GM12878 (cell line): ENCODE results near the gene LONRF2. TPM values are rescaled to one million over a fixed set of nuclear protein-coding genes. Genes with fewer than 3 reads are reported as not detected.
"Not testable (repeated sequence)": the region's sequence is repeated elsewhere in the genome, so short reads cannot be mapped to it uniquely, and the experiment has no call there.

Experiments used
- ATAC-seq: fragments of 200-7000 bp; cut with Tn5 transposase; 3 replicates; pipeline ENCODE4 v1.9.1; 2020; ENCODE audit warnings: mild to moderate bottlenecking, moderate library complexity
- BruUV-seq: library from RNA; stranded (reverse); fragments of 400-500 nt; replicated peaks from 2 replicates; lab custom pipeline; 2021; lab: Mats Ljungman, UMichigan
- CTCF ChIA-PET: fragments of 300-600 bp; sonication (Branson Sonifier 250); formaldehyde crosslinking; extraction: SDS; loops from one replicate; lab custom pipeline; 2021; ENCODE audit warnings: inconsistent platforms; lab: Yijun Ruan, JAX
- POLR2A ChIA-PET: fragments of 350-600 bp; formaldehyde crosslinking; extraction: SDS; loops from one replicate; lab custom pipeline; 2021; ENCODE audit warnings: inconsistent platforms; lab: Charles Lee
- RAD21 ChIA-PET: fragments of 300-600 bp; sonication (Branson Sonifier 250); formaldehyde crosslinking; loops from one replicate; lab custom pipeline; 2023; ENCODE audit warnings: antibody characterized with exemption; ENCODE audit not compliant: unreplicated experiment; lab: Charles Lee
- SMC1A ChIA-PET: fragments of 300-600 bp; sonication (Branson Sonifier 250); formaldehyde crosslinking; loops from one replicate; lab custom pipeline; 2023; ENCODE audit not compliant: unreplicated experiment, uncharacterized antibody; lab: Charles Lee
- DNase-seq: peaks from one replicate; pipeline ENCODE4 v3.0.0-alpha.2; 2011; ENCODE audit warnings: low read depth, low spot score
- FAIRE-seq: peaks from 3 replicates; lab custom pipeline; 2011; peaks lifted over from hg19 to GRCh38; lab: Jason Lieb, UNC
- H2AFZ ChIP-seq: 2 replicates; pipeline ENCODE4 v1.6.0; 2011; ENCODE audit warnings: low read depth, low read length, control low read depth; ENCODE audit not compliant: control insufficient read depth
- H3K27ac ChIP-seq: 2 replicates; pipeline ENCODE4 v1.5.1; 2011; ENCODE audit warnings: control low read depth; ENCODE audit not compliant: control insufficient read depth, insufficient read depth
- H3K27me3 ChIP-seq, 2 experiments: replicated peaks in 1 of 2; 2 replicates each; pipeline versions ENCODE4 v1.6.0 to v1.6.1; 2011; ENCODE audit warnings: low read length in 1 of 2; ENCODE audit not compliant: control insufficient read depth in 2 of 2, insufficient read depth in 2 of 2
- H3K36me3 ChIP-seq, 2 experiments: 2 replicates each; pipeline ENCODE4 v1.5.1; 2011; ENCODE audit warnings: low read length in 1 of 2; ENCODE audit not compliant: control insufficient read depth in 2 of 2, insufficient read depth in 2 of 2
- H3K4me1 ChIP-seq: 2 replicates; pipeline ENCODE4 v1.6.1; 2011; ENCODE audit warnings: mild to moderate bottlenecking, low read length, moderate library complexity, mixed read lengths; ENCODE audit not compliant: control insufficient read depth, insufficient read depth
- H3K4me2 ChIP-seq: 2 replicates; pipeline ENCODE4 v1.6.0; 2011; ENCODE audit warnings: control low read depth; ENCODE audit not compliant: control insufficient read depth, insufficient read depth
- H3K4me3 ChIP-seq: fragments of 200-600 bp; sonication (generic); 2 replicates; pipeline ENCODE4 v1.5.1; 2016
- H3K79me2 ChIP-seq: 2 replicates; pipeline ENCODE4 v1.6.0; 2011; ENCODE audit warnings: low read length; ENCODE audit not compliant: control insufficient read depth, insufficient read depth
- H3K9ac ChIP-seq: 2 replicates; pipeline ENCODE4 v1.8.0; 2011; ENCODE audit warnings: low read length, control low read depth, mixed read lengths; ENCODE audit not compliant: control insufficient read depth, insufficient read depth
- H3K9me3 ChIP-seq: replicated peaks from 3 replicates; pipeline ENCODE4 v1.5.1; 2011; ENCODE audit warnings: mild to moderate bottlenecking, low read length; ENCODE audit not compliant: control insufficient read depth, insufficient read depth
- H4K20me1 ChIP-seq: 2 replicates; pipeline ENCODE4 v1.6.0; 2011; ENCODE audit not compliant: control insufficient read depth, insufficient read depth
- E2F8 ChIP-seq: fragments of 450-650 bp; IDR thresholded peaks from 2 replicates; pipeline ENCODE4 v1.6.1; 2018; ENCODE audit warnings: mild to moderate bottlenecking, low read depth, moderate library complexity; ENCODE audit not compliant: partially characterized antibody
- IKZF1 ChIP-seq: fragments of 450-650 bp; conservative IDR thresholded peaks from 2 replicates; pipeline ENCODE4 v1.6.1; 2017; ENCODE audit warnings: antibody characterized with exemption, mild to moderate bottlenecking
- NFYB ChIP-seq: IDR thresholded peaks from 2 replicates; pipeline ENCODE4 v1.6.1; 2011; ENCODE audit warnings: low read depth, mild to moderate bottlenecking, low read length, improper control_type of control experiment, moderate library complexity; ENCODE audit not compliant: insufficient read depth
- ZBED1 ChIP-seq: IDR thresholded peaks from 2 replicates; pipeline ENCODE4 v1.6.1; 2016; ENCODE audit warnings: borderline replicate concordance
- WGBS: methylation state at CpG from one replicate; pipeline ENCODE4 v1.1.6; 2016; ENCODE audit warnings: low lambda C conversion rate; ENCODE audit not compliant: insufficient replicate concordance, insufficient coverage; ENCODE audit errors: missing lambda C conversion rate; 5-methylcytosine and 5-hydroxymethylcytosine counted together
- in situ Hi-C: fragments of 300-500 bp; cut with MboI; formaldehyde crosslinking; loops from 9 replicates; pipeline ENCODE4 v1.14.3; 2018; ENCODE audit warnings: mixed read lengths
- intact Hi-C: fragments of 100-400 bp; cut with micrococcal nuclease; formaldehyde crosslinking; loops from one replicate; pipeline ENCODE4 v1.14.2; 2022; ENCODE audit not compliant: unreplicated experiment
- polyA plus RNA-seq, 11 experiments: library from polyadenylated mRNA; depleted of rRNA in 4 of 11; unstranded in 6 of 11; stranded (reverse) in 5 of 11; fragments of >200 nt; fragmentation: Nextera tagmentation in 4 of 11; fragmentation: Illumina TruSeq in 1 of 11; extraction: Ambion mirVana in 4 of 11; extraction: Trizol in 1 of 11; gene quantifications; 1 replicate in 1 of 11; 2 replicates in 10 of 11; pipeline versions ENCODE4 v1.2.1 to v1.2.3, GENCODE V29; 2011 to 2016; ENCODE audit warnings: inconsistent platforms in 2 of 11, missing spikeins in 2 of 11, low read depth in 1 of 11
- total RNA-seq, 4 experiments: library from RNA; depleted of rRNA in 3 of 4; stranded (reverse); fragments of >200 nt in 3 of 4; fragmentation: Illumina TruSeq in 1 of 4; extraction: Trizol in 1 of 4; gene quantifications; 2 replicates each; pipeline versions ENCODE4 v1.2.1 to v1.2.3, GENCODE V29; 2013 to 2021

The LONRF2 gene
- total and polyA plus RNA-seq, 10 of the 15 experiments (the other 5 are each of a cell fraction or from before 2014, with no cell fraction given) = under 0.01 to 0.04 (median 0.01) TPM; not detected in 4

- TF ChIP-seq E2F8 (no peak), IKZF1 (no peak), NFYB (no peak), ZBED1 (no peak)
Measured at GRCh38 chr2:100365434-100365833, 43.1 kb upstream of the LONRF2 start (continued).

DNA sequence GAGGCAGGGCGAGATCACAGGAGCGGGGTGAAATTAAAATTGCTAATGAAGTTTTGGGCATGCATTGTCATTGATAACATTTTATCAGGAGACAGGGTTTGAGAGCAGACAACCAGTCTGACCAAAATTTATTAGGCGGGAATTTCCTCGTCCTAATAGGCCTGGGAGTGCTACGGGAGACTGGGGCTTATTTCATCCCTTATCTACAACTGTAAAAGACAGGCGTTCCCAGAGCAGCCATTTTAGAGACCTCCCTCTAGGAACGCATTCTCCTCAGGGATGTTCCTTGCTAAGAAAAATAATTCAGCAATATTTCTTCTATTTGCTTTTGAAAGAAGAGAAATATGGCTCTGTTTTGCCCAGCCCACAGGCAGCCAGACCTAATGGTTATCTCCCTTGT is 40.0 kb upstream of the LONRF2 start:
- BruUV-seq, SMC1A ChIA-PET, H3K9me3 ChIP-seq, ATAC-seq, RAD21 ChIA-PET, H3K27ac ChIP-seq, H3K27me3 ChIP-seq, FAIRE-seq, in situ Hi-C loops, H3K36me3 ChIP-seq, intact Hi-C loops, H3K4me2 ChIP-seq, H3K79me2 ChIP-seq, POLR2A ChIA-PET, CTCF ChIA-PET, H4K20me1 ChIP-seq, H3K9ac ChIP-seq, H3K4me1 ChIP-seq, DNase-seq, H2AFZ ChIP-seq, H3K4me3 ChIP-seq: not testable (repeated sequence)
- WGBS = 64% methylated on average over 7 of the region's 7 CpGs
